ENCODE results near the gene IQCB1. TPM values are rescaled to one million over a fixed set of nuclear protein-coding genes. Genes with fewer than 3 reads are reported as not detected.

Gene IQCB1
- total and polyA plus RNA-seq, 2 of the 8 experiments (the other 6 are each of a cell fraction or from before 2014, with no cell fraction given) = 21.7 to 31.2 TPM

GRCh38 chr3:121809249-121809648 lies 25.6 kb downstream of the IQCB1 start:
- H2BK5ac ChIP-seq (ENCODE audit: low read depth, low read length) = no peak overlapping the region
- no peak overlapping the region for H3K4me3 ChIP-seq (ENCODE audit: extremely low read depth in 1 of 4, insufficient read depth in 2 of 4, low read depth in 3 of 4, low read length in 4 of 4)
- FAIRE-seq (no peak), DNase-seq (ENCODE audit: low read depth in 1 of 2, low spot score in 2 of 2) (no peak)
- POLR2A ChIA-PET (ENCODE audit: partially characterized antibody) = no interaction called here
- H2BK20ac ChIP-seq (ENCODE audit: low read length) = no peak overlapping the region
- H4K20me1 ChIP-seq (replicated peaks in 1 of 2; ENCODE audit: control insufficient read depth in 1 of 2, insufficient read depth in 2 of 2, low read length in 2 of 2) = no peaks in the 10 kb centered on the region
- no peak overlapping the region for H3K4me2 ChIP-seq (ENCODE audit: insufficient read depth in 1 of 2, low read depth in 2 of 2, low read length in 2 of 2)
- no peak for TF ChIP-seq SUZ12 (IDR thresholded peaks at IDR 0.05; ENCODE audit: low read length)
- no peak for TF ChIP-seq EZH2 (IDR thresholded peaks at IDR 0.05; ENCODE audit: low read depth, low read length, severe bottlenecking)
- no peak for TF ChIP-seq GTF2F1 (IDR thresholded peaks at IDR 0.05; ENCODE audit: borderline replicate concordance, low read depth, low read length)
- TF ChIP-seq FOSL1 (IDR thresholded peaks at IDR 0.05; ENCODE audit: insufficient read depth, low read depth, low read length) = no peak
- no peak for TF ChIP-seq TCF12 (IDR thresholded peaks at IDR 0.05; ENCODE audit: low read depth, low read length)
- no peak for TF ChIP-seq RFX5 (IDR thresholded peaks at IDR 0.05; ENCODE audit: borderline replicate concordance, low read depth, low read length)
- TF ChIP-seq NANOG (IDR thresholded peaks at IDR 0.05; ENCODE audit: insufficient read depth, low read depth, low read length, poor library complexity, severe bottlenecking) = no peak
- no peak for TF ChIP-seq BRCA1 (IDR thresholded peaks at IDR 0.05; ENCODE audit: low read depth, low read length)
- TF ChIP-seq JUND (IDR thresholded peaks at IDR 0.05; ENCODE audit: low read length) = no peak
- TF ChIP-seq TEAD4 (IDR thresholded peaks at IDR 0.05; ENCODE audit: low read depth, low read length) = no peak
- no peak for TF ChIP-seq RBBP5 (IDR thresholded peaks at IDR 0.05; ENCODE audit: borderline replicate concordance, low read depth, low read length)
- 44% methylated on average over 1 of the region's 1 CpG; no CpG with 5 or more reads in 1 of the 2 experiments for WGBS, 2 experiments (ENCODE audit: extremely low coverage in 1 of 2, insufficient coverage in 1 of 2, insufficient read length in 1 of 2, insufficient replicate concordance in 2 of 2, low coverage in 1 of 2, low lambda C conversion rate in 2 of 2, missing lambda C conversion rate in 1 of 2)
- no peak overlapping the region for H2AFZ ChIP-seq (ENCODE audit: low read length)
- H4K5ac ChIP-seq (ENCODE audit: insufficient read length, low read depth, low read length) = no peak overlapping the region
- H4K91ac ChIP-seq (replicated peaks; ENCODE audit: insufficient read length, low read length) = no peak overlapping the region
- H3K4me1 ChIP-seq (replicated peaks in 1 of 4; ENCODE audit: control insufficient read depth in 3 of 4, insufficient read depth in 4 of 4, low read length in 3 of 4) = no peaks in the 10 kb centered on the region
- no peaks in the 10 kb centered on the region for H3K79me1 ChIP-seq (ENCODE audit: low read depth, low read length)
- H3K79me2 ChIP-seq (ENCODE audit: control insufficient read depth in 1 of 2, insufficient read depth in 2 of 2, low read length in 2 of 2) = no peaks in the 10 kb centered on the region
- no peak overlapping the region for H3K27ac ChIP-seq (ENCODE audit: low read depth, low read length)
- H3K23me2 ChIP-seq (ENCODE audit: low read depth, low read length) = no peaks in the 10 kb centered on the region
- H3K4ac ChIP-seq (replicated peaks; ENCODE audit: insufficient read length, low read depth, low read length) = no peak overlapping the region
- CTCF ChIA-PET (ENCODE audit: partially characterized antibody) = no interaction called here
- H3K56ac ChIP-seq (replicated peaks; ENCODE audit: insufficient read length, low read depth, low read length) = no peak overlapping the region
- H3K36me3 ChIP-seq (ENCODE audit: control insufficient read depth in 2 of 4, insufficient read depth in 4 of 4, low read length in 3 of 4) = peaks cover 0 to 23% (median 6%) of the 10 kb centered on the region in 4 experiments; a peak in 4 of 8 replicates
- H3K14ac ChIP-seq (ENCODE audit: insufficient read length) = no peak overlapping the region
- H3K9ac ChIP-seq (replicated peaks in 1 of 4; ENCODE audit: extremely low read depth in 1 of 4, low read depth in 3 of 4, low read length in 3 of 4) = no peak overlapping the region
- H2BK120ac ChIP-seq (replicated peaks; ENCODE audit: low read depth, low read length) = no peak overlapping the region
- H2BK12ac ChIP-seq (ENCODE audit: low read depth, low read length) = no peak overlapping the region
- no peak overlapping the region for H2BK15ac ChIP-seq (ENCODE audit: low read length)
- no peaks in the 10 kb centered on the region for H3K27me3 ChIP-seq (replicated peaks in 1 of 4; ENCODE audit: control insufficient read depth in 3 of 4, extremely low read depth in 1 of 4, insufficient read depth in 3 of 4, low read length in 3 of 4)
- H3K9me3 ChIP-seq (ENCODE audit: insufficient read depth in 2 of 2, low read depth in 1 of 2, low read length in 1 of 2) = no peaks in the 10 kb centered on the region
- no peak overlapping the region for H2AK5ac ChIP-seq (ENCODE audit: low read depth, low read length)
- no peak overlapping the region for H3K18ac ChIP-seq (ENCODE audit: extremely low read depth, low read length)
- H4K8ac ChIP-seq (ENCODE audit: extremely low read depth, insufficient read depth, low read length) = no peak overlapping the region
- no peak overlapping the region for H3K23ac ChIP-seq (ENCODE audit: insufficient read length)
